Measurements from ENCODE around the gene SLC35D2.
"Not testable (repeated sequence)": the region's sequence is repeated elsewhere in the genome, so short reads cannot be mapped to it uniquely, and the experiment has no call there.

The SLC35D2 gene

DNA sequence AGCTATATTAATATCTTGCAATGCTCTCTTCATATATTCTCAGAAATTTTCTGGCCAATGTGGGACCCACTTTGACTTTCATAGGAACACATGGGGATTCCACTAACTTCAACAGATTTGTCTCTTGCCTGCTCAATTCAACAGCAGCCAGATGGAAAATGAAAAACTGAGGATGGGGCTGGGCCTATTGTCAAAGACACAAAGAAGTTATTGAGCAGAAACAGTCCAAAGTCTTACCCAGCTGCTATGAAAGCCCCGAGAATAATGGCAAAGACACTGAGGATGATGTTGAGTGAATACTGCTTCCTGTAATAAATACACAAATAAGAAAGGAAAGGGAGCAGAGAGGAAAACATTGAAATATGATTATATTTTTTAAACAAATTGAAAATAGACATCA is 32.6 kb downstream of the SLC35D2 start:
- no peak for DNase-seq

DNA sequence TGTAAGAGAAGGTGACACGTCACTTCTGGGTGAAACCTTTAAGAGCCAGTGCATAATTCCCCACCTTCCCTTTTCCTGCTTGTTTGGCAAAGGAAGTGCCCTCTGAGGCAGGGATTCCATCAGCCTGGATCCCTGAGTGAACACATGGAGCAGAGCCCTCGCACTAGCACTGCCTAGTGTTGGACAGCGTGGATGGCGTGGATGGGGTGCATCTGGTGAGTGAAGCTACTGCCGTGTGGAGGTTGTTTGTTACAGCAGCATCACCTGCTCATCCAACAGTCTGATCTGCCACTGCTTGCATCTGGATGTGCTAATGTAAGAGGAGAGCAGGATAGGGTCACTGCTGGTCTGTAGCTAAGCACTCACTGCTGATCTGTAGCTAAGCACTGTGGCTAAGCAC is 35.2 kb downstream of the SLC35D2 start:
- no peak for DNase-seq

DNA sequence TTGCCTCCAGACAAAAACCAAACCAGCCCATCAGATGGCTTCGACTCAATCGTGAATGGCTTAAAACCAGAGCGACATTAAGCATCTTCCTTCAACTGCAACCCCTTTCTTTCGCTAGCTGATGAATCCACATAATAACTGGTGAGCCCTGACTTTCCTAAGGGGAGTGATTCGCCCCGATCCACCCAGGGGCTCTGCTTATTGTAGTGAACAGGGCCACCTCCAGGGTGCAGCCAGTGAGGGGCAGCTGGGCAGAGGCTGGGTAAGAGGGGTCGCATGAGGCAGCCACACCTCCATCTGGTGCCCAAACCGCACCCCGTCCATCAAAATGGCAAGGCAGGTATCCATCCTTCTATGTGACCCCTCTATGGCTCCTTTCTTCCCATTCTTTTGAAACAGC is 38.0 kb downstream of the SLC35D2 start:
- DNase-seq: no peak

DNA sequence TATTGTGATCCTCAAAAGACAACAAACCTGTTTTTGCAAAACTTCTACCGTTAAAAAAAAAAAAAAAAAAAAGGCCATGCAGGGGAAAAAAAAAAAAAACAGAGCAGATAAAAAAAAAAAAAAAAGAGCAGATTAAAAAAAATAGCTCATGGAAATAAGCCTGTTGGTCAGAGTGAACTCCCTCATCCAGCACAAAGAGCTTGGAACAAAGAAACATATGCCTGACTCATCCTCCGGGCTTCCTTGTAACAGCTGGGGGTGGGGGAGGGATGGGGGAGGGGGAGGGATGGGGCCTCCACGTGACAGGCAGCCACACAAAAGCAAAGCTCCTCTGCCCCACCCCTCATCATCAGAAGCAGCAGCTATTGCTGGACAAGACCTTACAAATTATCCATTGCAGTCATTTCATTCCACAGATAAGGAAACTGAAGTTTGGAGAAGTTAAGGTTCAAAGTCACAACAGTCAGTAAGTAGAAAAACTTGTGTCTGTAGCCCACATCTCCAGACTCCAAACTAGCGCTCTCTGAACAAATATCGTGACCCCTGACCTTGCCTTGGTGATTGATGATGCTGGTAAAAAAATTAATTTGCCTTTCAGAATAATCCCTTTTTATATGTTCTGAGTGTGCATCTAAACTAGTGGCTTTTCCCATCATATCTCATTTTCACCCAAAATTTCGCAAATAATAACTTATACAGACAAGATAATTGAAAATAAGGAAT is 38.9 kb downstream of the SLC35D2 start:
- peak; percentile 59 for DNase-seq

DNA sequence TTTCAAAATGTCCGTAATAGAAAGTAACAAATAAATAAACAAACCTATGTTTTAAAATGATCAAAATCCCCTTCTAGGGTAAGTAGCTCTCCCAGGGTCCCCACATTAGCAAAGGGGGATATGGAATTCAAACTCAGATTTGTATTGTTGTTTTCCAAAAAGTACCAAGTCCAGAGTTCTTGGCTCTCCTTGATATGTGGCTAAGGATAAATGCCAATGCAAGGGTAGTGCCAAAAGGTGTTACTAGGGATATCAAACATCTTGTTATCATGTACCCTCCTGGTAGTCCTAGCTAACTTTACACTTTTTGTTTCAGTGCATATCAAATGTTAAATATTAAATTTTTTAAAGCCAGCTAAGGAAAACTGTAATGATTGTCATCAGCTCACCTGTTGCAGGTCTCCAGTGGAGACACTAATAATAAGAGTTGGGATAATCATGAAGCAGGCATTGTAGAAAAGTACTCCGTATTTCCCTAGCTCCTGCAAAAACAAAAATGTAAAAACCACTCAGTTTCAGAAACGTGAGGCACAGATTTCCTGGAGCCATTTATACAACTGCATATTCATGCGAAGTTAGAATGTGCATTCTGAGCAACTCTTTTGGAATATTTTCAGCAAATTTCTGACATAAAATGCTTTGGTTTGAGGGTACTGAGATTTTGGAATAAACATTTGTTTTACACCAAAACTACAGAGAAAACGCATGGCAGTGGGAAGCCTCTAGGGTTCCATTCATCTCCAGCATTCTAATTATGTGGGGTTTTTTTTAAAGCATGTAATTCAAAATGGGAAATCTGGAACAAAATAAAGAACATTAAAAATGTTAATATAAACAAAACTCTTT is 39.8 kb downstream of the SLC35D2 start:
- DNase-seq: no peak

DNA sequence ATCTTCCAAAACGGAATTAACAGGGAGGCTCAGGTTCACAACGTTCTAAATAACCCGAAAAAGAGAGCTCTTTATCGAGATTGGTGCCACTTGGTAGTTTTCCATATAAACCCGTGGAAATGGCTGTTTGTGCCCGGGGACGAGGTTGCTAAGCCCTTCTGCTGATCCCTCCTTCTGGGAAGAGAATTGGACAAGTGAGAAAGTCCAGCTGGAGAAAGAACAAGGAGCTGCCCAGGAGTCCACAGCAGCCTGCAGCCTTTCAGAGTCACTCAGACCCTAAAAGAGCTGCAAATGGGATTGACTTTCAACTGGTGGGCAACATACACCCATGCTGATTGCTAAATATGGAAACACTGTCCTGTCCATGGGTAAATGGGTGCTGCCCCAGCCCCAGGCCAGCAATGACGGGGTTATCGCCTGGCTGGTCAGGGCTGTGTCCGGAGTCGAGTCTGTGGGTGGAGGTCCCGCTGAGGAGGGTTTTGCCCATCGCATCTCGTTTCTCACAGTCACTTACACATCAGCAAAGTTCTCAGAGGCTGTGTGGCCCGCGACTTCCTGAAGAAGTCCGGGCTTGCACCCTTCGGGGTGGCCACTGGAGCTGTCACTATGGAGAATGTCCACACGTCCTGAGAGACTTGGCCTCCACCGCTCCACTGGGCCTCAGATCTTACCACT is 40.8 kb downstream of the SLC35D2 start:
- DNase-seq: no peak

DNA sequence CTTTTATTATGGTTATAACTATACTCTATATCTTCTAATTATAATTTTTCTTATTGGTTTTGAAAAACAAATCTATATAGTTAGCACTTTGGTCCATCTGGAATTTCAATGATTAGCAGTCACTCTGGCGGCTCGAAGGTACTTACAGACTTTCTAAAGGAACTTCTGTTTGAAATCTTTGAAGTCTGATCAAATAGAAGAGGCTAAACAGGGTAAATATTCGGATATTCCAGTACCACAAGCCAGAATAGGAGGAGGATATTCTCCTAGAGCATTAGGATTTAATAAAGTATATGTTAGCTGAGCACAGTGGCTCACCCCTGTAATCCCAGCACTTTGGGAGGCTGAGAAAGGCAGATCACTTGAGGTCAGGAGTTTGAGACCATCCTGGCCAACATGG is 42.8 kb downstream of the SLC35D2 start:
- no peak for DNase-seq

DNA sequence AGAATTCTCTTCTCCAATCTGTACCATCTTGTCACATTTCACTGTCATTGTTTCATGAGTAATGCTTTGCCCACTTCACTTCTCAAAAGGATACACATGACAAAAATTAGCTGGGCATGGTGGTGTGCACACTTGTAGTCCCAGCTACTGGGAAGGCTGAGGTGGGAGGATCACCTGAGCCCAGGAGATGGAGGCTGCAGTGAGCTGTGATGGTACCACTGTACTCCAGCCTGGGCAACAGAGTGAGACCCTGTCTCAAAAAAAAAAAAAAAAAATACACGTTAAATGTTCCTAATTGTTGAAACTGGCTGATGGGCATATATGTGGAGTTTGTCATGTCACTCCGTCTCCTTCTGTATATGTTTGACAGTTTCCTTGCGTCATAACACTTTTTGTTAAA is 45.2 kb downstream of the SLC35D2 start:
- DNase-seq: no peak

DNA sequence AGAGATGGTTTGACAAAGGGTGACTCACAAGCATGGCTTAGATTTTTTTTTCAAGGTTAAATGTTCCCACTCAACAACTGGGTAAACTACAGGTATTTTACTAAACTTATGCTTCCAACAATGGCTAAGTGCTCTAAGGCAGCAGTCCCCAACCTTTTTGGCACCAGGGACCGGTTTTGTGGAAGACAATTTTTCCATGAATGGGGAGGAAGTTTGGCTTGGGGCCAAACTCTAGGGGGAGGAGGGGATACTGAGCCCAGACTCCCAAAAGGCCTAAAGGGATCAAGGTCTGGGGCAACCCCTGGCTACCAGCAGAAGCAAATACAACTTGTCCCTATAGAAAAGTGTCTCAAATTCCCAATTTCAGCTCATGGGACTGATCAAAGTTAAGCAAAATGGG is 49.6 kb downstream of the SLC35D2 start:
- DNase-seq: no peak

DNA sequence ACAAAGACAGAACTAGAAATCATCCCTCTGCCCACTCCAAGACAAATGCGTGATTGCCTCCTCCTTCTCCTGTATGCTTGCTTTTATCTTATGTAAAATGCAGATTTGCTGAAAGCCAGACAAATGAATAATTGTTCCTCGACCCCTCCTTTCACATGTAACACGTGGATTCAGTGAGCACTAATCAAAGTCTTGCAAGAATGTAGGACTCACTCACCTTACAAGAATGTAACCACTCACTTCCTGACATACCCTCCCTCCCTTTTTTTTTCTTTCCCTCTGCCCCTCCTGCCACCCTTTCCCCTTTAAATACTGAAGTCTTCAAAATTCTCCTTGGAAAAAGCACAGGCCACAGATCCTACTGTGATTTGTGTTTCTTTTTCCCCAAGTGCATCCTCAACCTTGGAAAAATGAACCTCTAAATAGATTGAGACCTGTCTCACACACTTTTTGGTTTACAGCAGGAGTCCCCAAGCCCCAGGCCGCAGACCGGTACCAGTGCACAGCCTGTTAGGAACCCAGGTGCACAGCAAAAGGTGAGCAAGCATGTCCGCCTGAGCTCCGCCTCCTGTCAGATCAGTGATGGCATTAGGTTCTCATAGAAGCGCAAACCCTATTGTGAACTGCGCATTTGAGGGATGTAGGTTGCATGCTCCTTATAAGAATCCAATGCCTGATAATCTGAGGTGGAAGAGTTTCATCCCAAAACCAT is 52.1 kb downstream of the SLC35D2 start:
- no peak for DNase-seq

DNA sequence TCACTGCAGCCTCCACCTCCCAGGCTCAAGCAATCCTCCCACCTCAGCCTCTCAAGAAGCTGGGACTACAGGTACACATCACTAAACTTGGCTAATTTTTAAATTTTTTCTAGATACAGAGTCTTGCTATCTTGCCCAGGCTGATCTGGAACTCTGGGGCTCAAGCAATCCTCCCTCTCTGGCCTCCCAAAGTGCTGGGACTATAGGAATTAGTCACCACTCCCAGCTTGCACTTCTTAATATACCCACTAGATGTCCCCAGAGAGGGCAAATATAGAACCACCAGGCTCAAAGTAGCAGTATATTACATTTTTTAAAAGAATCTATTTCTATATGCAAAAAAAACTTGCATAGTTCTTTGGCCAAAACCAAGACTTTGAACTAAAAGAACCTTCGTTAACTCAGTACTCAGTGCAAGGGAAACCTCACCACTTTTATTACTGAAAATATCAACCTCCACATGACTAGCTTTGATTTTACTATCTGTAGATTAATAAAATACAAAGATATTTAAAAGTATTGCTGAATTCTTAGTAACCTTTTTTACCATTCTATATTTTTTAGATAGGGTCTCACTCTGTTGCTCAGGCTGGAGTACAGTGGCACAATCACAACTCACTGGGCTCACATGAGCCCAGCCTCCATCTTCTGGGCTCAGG is 55.7 kb downstream of the SLC35D2 start:
- DNase-seq: peak; percentile 41

DNA sequence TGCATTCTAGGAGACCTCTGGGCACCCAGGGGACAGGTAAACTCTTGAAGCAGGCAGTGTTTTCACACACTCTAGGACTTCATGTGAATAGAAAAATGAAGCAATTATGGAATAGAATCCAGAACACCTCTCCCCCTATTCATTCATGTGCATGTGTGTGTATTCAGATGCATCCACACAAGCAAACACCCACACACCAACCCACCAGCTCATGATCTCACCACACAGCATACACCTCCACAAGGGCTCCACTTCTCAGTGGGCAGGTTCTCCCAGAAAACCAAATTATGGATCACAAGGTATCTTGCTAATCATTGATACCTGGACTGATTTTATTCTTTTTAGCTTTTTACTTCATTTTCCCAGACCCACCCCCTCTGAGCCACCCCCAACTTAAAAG is 60.3 kb downstream of the SLC35D2 start:
- DNase-seq: no peak

DNA sequence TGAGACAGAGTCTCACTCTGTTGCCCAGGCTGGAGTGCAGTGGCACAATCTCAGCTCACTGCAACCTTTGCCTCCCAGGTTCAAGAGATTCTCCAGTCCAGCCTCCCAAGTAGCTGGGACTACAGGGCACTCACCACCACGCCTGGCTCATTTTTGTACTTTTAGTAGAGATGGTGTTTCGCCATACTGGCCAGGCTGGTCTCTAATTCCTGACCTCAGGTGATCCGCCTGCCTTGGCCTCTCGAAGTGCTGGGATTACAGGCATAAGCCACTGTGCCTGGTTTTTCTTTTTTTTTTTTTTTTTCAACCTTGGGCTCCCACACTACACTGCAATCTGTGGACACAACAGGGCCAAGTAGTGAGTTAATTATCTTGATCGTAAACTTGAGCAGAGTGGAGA is 60.8 kb downstream of the SLC35D2 start:
- DNase-seq: not testable (repeated sequence)

DNA sequence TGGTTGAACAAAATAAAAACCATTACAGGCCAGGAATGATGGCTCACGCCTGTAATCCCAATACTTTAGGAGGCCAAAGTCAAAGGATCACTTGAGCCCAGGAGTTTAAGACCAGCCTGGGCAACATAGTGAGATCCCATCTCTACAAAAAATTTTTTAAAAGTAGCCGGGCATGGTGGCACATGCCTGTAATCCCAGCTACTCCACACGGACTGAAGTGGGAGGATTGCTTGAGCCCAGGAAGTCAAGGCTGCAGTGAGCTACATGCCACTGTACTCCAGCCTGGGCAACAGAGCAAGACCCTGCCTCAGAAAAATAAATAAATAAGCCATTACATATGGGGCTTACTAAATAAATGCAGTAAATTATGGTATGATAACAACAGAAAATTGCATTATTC is 61.3 kb downstream of the SLC35D2 start:
- not testable (repeated sequence) for DNase-seq

DNA sequence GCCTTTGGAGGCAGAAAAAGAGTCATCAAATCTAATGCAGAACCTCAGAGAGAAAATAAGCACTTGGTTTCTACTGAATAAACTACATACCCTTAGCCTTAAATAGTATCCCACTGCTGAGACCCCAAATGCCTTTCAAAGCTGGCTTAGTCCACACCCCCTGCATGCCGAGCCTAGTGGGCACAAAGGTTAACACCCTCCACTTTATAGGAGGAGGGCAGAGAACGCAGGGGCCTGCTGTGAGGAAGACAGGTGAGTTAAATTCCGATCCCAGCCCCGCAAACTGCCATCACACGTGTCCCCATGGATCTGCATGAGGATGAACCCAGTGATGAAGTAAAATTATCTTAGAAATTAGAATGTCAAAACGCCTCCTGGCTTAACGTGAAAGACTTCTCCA is 62.0 kb downstream of the SLC35D2 start:
- no peak for DNase-seq

DNA sequence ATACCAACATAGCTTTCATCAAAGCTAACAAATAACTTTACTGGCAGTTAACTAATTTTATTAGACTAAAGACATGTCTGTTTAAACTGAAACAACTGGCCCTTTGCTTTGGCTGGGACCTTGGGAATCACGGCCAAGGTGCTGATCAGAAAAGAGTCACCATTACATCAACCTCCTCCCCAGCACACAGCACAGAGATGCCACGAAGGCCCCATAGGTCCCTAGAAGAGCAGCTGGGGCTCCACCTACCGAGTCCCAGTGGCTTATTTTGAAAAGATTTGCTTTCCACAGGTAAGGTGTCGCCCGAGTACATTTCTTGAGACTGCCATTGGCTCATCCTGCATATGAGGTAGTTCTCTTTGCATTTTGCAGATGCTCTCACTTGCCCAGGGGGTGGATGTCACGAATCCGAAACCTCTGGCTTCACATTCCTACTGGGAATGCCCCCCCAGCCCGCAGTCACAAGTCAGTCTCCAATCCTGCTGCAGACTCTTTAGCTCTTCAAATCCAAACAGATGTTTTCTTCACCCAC is 62.7 kb downstream of the SLC35D2 start:
- no peak for DNase-seq

DNA sequence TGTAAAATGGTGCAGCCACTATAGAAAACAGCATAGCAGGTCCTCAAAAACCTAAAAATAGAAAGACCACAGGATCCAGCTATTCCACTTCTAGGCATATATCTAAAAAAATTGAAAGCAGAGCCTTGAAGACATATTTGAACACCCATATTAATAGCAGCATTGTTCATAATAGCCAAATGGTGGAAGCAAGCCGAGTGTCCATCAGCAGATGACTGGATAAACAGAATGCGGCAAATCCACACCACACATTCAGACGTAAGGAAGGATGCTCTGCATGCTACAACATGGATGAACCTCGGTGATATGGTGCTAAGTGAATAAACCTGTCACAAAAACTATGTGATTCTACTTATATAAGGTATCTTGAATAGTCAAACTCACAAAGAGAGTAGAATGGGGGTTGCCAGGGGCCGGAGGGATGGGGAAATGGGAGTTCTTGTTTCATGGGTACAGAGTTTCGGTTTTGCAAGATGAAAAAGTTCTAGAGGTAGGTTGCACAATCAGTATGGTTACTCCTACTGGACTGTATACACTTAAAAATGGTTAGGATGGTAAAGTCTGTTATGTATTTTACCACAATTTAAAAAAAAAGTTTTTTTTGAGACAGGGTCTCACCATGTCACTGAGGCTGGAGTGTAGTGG is 64.5 kb downstream of the SLC35D2 start:
- peak; percentile 95 for DNase-seq

DNA sequence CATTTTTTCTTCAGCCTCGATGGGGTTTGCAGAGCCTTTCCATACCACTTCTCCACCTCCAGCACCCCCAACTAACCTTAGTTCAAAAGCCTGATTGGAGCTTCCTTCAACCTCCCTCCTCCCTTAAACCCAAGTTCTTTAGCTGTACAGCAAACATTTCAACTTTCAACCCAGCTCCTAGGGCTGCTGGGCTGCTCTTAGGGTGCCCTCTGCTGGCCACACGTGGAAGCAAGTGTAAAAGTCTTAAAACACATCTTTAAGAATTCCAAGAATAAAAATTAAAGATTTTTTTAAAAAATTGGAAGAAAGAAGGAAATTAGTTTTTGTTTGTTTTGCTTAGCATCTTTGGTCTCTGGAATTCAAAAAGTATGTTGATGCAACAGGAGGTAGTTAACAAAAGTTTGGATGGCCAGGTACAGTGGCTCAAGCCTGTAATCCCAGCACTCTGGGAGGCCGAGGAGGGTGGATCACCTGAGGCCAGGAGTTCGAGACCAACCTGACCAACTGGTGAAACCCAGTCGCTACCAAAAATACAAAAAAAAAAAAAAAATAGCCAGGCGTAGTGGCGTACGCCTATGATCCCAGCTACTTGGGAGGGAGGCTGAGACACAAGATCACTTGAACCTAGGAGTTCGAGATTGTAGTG is 66.1 kb downstream of the SLC35D2 start:
- peak; percentile 43 for DNase-seq

DNA sequence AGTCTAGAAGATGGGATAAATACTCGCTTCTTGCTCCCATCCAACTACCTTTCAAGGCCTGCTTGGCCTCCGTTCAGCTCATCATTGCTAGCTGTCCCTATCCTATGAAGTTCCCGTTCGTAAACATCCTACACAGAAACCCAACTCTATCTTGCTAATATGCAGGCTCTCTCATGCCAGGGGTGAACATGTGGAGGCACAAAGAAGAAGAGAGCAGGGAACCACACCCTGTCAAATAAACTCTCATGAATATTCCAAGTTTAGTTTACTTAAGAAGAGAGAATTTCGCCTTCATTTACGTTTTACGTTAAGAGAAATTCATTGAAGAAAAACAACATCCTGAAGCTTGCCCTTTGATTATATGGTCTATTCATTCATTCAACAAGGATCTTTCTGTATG is 73.7 kb downstream of the SLC35D2 start:
- no peak for DNase-seq

DNA sequence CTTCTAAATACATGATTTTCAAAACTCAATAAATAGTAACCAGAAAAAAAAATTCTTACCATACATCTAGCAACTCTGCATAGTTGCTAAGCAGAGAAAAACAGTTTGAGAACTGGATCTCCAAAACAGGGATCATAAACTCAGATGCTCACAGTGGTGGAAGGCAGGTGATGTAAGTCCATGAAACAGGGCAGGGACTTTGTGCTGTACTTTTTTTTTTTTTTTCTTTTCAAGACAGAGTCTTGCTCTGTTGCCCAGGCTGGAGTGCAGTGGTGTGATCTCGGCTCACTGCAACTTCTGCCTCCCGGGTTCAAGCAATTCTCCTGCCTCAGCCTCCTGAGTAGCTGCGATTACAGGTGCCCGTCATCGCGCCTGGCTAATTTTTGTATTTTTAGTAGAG is 76.6 kb downstream of the SLC35D2 start:
- not testable (repeated sequence) for DNase-seq

DNA sequence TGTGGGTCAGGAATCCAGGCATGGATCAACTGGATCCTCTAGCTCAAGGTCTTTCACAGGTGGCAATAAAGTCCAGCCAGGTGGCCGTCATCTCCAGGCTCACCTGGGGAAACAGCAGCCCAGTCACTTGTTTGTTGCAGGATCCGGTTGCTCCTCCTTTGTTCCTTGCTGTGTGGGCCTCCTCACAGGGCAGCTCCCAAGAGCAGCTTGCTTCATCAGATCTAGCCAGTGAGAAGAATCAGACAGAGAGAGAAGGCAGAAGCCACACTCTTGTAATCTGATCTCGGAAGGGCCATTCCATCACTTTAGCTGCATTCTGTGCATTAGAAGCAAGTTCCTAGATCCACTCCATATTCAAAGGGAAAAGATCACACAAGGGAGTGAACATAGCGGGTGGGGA is 78.3 kb downstream of the SLC35D2 start:
- DNase-seq: no peak
